WTC11 (cell line): ENCODE data around the gene NECTIN1. TPM values are rescaled to one million over a fixed set of nuclear protein-coding genes. Genes with fewer than 3 reads are reported as not detected.
A peak's percentile ranks its signal among the peaks of the same experiment; 100 is the strongest.

Source experiments
- ATAC-seq: fragments of 200-7000 bp; cut with Tn5 transposase; 2 replicates; pipeline ENCODE4 v1.10.0; 2021; ENCODE audit warnings: mild to moderate bottlenecking, moderate library complexity
- CTCF ChIA-PET: fragments of 300-600 bp; sonication (Branson Sonifier 250); formaldehyde crosslinking; loops from one replicate; lab custom pipeline; 2021; ENCODE audit warnings: antibody characterized with exemption; lab: Charles Lee
- POLR2A ChIA-PET: fragments of 350-600 bp; sonication (Branson Sonifier 250); formaldehyde crosslinking; loops from one replicate; lab custom pipeline; 2021; ENCODE audit warnings: antibody characterized with exemption; lab: Charles Lee
- DNase-seq: peaks from one replicate; pipeline ENCODE4 v3.0.0; 2021; ENCODE audit warnings: low spot score
- H3K27ac Mint-ChIP-seq: 2 replicates; pipeline ENCODE4 v1.8.0; 2021; ENCODE audit warnings: mixed read lengths
- H3K27me3 Mint-ChIP-seq: 2 replicates; pipeline ENCODE4 v1.8.0; 2021; ENCODE audit warnings: low read depth, mild to moderate bottlenecking, moderate library complexity, mixed read lengths
- H3K36me3 Mint-ChIP-seq: 2 replicates; pipeline ENCODE4 v1.8.0; 2021; ENCODE audit warnings: mixed read lengths
- H3K4me1 Mint-ChIP-seq: 2 replicates; pipeline ENCODE4 v1.8.0; 2022; ENCODE audit warnings: mixed read lengths
- H3K4me3 Mint-ChIP-seq: 2 replicates; pipeline ENCODE4 v1.8.0; 2021; ENCODE audit warnings: mild to moderate bottlenecking, moderate library complexity, mixed read lengths
- H3K9me3 Mint-ChIP-seq: 2 replicates; pipeline ENCODE4 v1.8.0; 2021; ENCODE audit warnings: mixed read lengths
- EMX1 ChIP-seq: fragments of 250-450 bp; sonication (Bioruptor Pico); IDR thresholded peaks from 2 replicates; pipeline ENCODE4 v1.8.0; 2021; ENCODE audit warnings: mild to moderate bottlenecking
- ESRRA ChIP-seq: sonication (generic); formaldehyde crosslinking; IDR thresholded peaks from 2 replicates; pipeline ENCODE4 v1.8.1; 2022; ENCODE audit warnings: mild to moderate bottlenecking, missing genetic modification reagents, borderline replicate concordance
- JAZF1 ChIP-seq: fragments of 250-450 bp; sonication (Bioruptor Pico); IDR thresholded peaks from 2 replicates; pipeline ENCODE4 v1.9.0; 2021; ENCODE audit warnings: moderate library complexity, mild to moderate bottlenecking, inconsistent platforms
- NFATC4 ChIP-seq: fragments of 250-450 bp; sonication (Bioruptor Pico); IDR thresholded peaks from 2 replicates; pipeline ENCODE4 v1.9.0; 2021; ENCODE audit warnings: mild to moderate bottlenecking
- NR3C1 ChIP-seq: sonication (generic); formaldehyde crosslinking; conservative IDR thresholded peaks from 2 replicates; pipeline ENCODE4 v1.8.1; 2023; ENCODE audit warnings: low read depth, mild to moderate bottlenecking, missing genetic modification reagents
- PREB ChIP-seq: sonication (generic); formaldehyde crosslinking; IDR thresholded peaks from 2 replicates; pipeline ENCODE4 v1.8.1; 2022; ENCODE audit warnings: mild to moderate bottlenecking, missing genetic modification reagents, moderate library complexity, borderline replicate concordance
- RORB ChIP-seq: fragments of 250-450 bp; sonication (Bioruptor Pico); IDR thresholded peaks from 2 replicates; pipeline ENCODE4 v1.9.0; 2021; ENCODE audit warnings: mild to moderate bottlenecking
- SOX15 ChIP-seq: fragments of 250-450 bp; sonication (Bioruptor Pico); IDR thresholded peaks from 2 replicates; pipeline ENCODE4 v1.9.0; 2021; ENCODE audit warnings: mild to moderate bottlenecking
- TCF7 ChIP-seq: sonication (generic); formaldehyde crosslinking; IDR thresholded peaks from 2 replicates; pipeline ENCODE4 v1.8.0; 2022; ENCODE audit warnings: mild to moderate bottlenecking, low read depth, missing genetic modification reagents, moderate library complexity
- TEAD1 ChIP-seq: sonication (generic); formaldehyde crosslinking; IDR thresholded peaks from 2 replicates; pipeline ENCODE4 v1.8.0; 2022; ENCODE audit warnings: mild to moderate bottlenecking, missing genetic modification reagents
- TP53 ChIP-seq: sonication (generic); formaldehyde crosslinking; IDR thresholded peaks from 2 replicates; pipeline ENCODE4 v1.8.1; 2023; ENCODE audit warnings: mild to moderate bottlenecking, missing genetic modification reagents
- ZNF121 ChIP-seq: sonication (generic); formaldehyde crosslinking; IDR thresholded peaks from 2 replicates; pipeline ENCODE4 v1.8.0; 2023; ENCODE audit warnings: missing genetic modification reagents
- ZNF512 ChIP-seq: sonication (generic); formaldehyde crosslinking; IDR thresholded peaks from 2 replicates; pipeline ENCODE4 v1.8.1; 2022; ENCODE audit warnings: missing genetic modification reagents, borderline replicate concordance
- ZNF671 ChIP-seq: fragments of 250-450 bp; sonication (Bioruptor Pico); IDR thresholded peaks from 2 replicates; pipeline ENCODE4 v1.8.0; 2021; ENCODE audit warnings: mild to moderate bottlenecking
- total RNA-seq: library from RNA; stranded (reverse); gene quantifications from 3 replicates; pipeline ENCODE4 v1.2.3, GENCODE V29; 2021
- TF ChIP-seq, protein P1 (sequence below): sonication (generic); formaldehyde crosslinking; IDR thresholded peaks from 2 replicates; pipeline ENCODE4 v1.8.0; 2023; ENCODE audit warnings: missing genetic modification reagents
- TF ChIP-seq, protein P2 (sequence below): sonication (generic); formaldehyde crosslinking; IDR thresholded peaks from 2 replicates; pipeline ENCODE4 v1.8.1; 2023; ENCODE audit warnings: mild to moderate bottlenecking, missing genetic modification reagents, borderline replicate concordance
- TF ChIP-seq, protein P3 (sequence below): sonication (generic); formaldehyde crosslinking; IDR thresholded peaks from 2 replicates; pipeline ENCODE4 v1.8.1; 2023; ENCODE audit warnings: mild to moderate bottlenecking, missing genetic modification reagents, moderate library complexity
- TF ChIP-seq, protein P4 (sequence below): sonication (generic); formaldehyde crosslinking; IDR thresholded peaks from 2 replicates; pipeline ENCODE4 v1.8.1; 2022; ENCODE audit warnings: low read depth, missing genetic modification reagents, borderline replicate concordance

NECTIN1 gene
- total RNA-seq, 1 experiment from 2014 or later = 86.2 TPM

DNA sequence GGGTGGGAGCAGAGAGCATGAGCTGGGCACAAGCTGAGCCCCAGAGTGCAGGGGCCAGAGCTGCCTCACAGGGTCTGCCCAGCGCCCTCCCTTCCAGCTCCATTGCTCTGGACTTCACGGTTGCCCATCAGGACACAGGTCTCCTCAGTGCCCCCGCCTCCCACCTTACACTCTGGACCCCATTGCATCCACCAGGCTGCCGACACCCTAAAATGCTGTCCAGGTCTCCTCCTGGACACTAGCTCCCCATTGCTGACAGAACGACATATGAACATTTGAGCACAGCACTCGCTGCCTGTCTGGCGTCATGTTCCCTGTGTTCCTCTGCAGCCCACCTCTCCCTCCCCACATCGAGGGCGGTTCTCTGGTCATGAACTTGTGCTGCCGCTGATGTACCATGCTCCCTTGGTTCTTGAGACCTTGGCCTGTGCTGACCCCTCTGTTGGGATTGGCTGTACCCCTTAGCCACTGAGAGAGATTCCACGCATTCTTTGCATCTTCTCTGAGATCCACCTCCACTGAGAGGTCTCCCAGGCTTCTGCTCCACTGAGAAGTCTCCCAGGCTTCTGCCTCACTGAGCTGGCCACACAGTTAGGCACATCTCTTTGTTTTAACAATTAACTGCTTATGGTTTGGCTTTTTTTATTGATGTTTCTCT, 34.2 kb upstream of the NECTIN1 start:
- Mint-ChIP-seq H3K4me1 (peaks cover 14% of the 10 kb centered on the region), H3K36me3 (no peaks in the 10 kb centered on the region), H3K9me3 (peaks cover 14% of the 10 kb centered on the region), H3K27me3 (no peaks in the 10 kb centered on the region; the same call in 1 of the 2 replicates), H3K27ac (no peak overlapping the region), H3K4me3 (no peak overlapping the region)
- CTCF ChIA-PET = interaction anchor here (1.7 to 3.4 kb wide), 2 partner anchors 34 to 42 kb away, joined by 5 to 11 read pairs; partner anchors contain the start of gene NECTIN1
- ATAC-seq (peak; percentile 26; the same call in 1 of the 2 replicates), DNase-seq (no peak)
- TF ChIP-seq ZNF121 = no peak
- no peak for TF ChIP-seq NFATC4
- TF ChIP-seq TP53 (CRISPR knock-in tag) = no peak
- TF ChIP-seq PREB (CRISPR knock-in tag) = no peak
- TF ChIP-seq, protein P1, sequence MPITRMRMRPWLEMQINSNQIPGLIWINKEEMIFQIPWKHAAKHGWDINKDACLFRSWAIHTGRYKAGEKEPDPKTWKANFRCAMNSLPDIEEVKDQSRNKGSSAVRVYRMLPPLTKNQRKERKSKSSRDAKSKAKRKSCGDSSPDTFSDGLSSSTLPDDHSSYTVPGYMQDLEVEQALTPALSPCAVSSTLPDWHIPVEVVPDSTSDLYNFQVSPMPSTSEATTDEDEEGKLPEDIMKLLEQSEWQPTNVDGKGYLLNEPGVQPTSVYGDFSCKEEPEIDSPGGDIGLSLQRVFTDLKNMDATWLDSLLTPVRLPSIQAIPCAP (CRISPR knock-in tag) = no peak
- TF ChIP-seq ZNF512 = 0 out of 2 replicates have a peak, but pooled peaks have one; percentile 18
- TF ChIP-seq, protein P2, sequence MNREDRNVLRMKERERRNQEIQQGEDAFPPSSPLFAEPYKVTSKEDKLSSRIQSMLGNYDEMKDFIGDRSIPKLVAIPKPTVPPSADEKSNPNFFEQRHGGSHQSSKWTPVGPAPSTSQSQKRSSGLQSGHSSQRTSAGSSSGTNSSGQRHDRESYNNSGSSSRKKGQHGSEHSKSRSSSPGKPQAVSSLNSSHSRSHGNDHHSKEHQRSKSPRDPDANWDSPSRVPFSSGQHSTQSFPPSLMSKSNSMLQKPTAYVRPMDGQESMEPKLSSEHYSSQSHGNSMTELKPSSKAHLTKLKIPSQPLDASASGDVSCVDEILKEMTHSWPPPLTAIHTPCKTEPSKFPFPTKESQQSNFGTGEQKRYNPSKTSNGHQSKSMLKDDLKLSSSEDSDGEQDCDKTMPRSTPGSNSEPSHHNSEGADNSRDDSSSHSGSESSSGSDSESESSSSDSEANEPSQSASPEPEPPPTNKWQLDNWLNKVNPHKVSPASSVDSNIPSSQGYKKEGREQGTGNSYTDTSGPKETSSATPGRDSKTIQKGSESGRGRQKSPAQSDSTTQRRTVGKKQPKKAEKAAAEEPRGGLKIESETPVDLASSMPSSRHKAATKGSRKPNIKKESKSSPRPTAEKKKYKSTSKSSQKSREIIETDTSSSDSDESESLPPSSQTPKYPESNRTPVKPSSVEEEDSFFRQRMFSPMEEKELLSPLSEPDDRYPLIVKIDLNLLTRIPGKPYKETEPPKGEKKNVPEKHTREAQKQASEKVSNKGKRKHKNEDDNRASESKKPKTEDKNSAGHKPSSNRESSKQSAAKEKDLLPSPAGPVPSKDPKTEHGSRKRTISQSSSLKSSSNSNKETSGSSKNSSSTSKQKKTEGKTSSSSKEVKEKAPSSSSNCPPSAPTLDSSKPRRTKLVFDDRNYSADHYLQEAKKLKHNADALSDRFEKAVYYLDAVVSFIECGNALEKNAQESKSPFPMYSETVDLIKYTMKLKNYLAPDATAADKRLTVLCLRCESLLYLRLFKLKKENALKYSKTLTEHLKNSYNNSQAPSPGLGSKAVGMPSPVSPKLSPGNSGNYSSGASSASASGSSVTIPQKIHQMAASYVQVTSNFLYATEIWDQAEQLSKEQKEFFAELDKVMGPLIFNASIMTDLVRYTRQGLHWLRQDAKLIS (CRISPR knock-in tag) = no peak
- TF ChIP-seq RORB (CRISPR knock-in tag) = no peak
- POLR2A ChIA-PET = no interaction called here

GRCh38 chr11:119759747-119760412, 30.9 kb upstream of the NECTIN1 start:
- DNase-seq = no peak
- TF ChIP-seq ESRRA (CRISPR knock-in tag) = no peak
- TF ChIP-seq, protein P2 (CRISPR knock-in tag) = no peak
- no peak for TF ChIP-seq EMX1 (CRISPR knock-in tag)
- TF ChIP-seq SOX15 = no peak
- TF ChIP-seq NR3C1 (CRISPR knock-in tag) = no peak
- no peak for TF ChIP-seq RORB (CRISPR knock-in tag)
- no peak for TF ChIP-seq TCF7 (CRISPR knock-in tag)
- TF ChIP-seq ZNF671 (CRISPR knock-in tag) = no peak
- TF ChIP-seq JAZF1 (CRISPR knock-in tag) = no peak
- TF ChIP-seq, protein P1 (CRISPR knock-in tag) = no peak
- TF ChIP-seq, protein P3, sequence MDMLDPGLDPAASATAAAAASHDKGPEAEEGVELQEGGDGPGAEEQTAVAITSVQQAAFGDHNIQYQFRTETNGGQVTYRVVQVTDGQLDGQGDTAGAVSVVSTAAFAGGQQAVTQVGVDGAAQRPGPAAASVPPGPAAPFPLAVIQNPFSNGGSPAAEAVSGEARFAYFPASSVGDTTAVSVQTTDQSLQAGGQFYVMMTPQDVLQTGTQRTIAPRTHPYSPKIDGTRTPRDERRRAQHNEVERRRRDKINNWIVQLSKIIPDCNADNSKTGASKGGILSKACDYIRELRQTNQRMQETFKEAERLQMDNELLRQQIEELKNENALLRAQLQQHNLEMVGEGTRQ (CRISPR knock-in tag) = no peak
- TF ChIP-seq, protein P4, sequence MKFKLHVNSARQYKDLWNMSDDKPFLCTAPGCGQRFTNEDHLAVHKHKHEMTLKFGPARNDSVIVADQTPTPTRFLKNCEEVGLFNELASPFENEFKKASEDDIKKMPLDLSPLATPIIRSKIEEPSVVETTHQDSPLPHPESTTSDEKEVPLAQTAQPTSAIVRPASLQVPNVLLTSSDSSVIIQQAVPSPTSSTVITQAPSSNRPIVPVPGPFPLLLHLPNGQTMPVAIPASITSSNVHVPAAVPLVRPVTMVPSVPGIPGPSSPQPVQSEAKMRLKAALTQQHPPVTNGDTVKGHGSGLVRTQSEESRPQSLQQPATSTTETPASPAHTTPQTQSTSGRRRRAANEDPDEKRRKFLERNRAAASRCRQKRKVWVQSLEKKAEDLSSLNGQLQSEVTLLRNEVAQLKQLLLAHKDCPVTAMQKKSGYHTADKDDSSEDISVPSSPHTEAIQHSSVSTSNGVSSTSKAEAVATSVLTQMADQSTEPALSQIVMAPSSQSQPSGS (CRISPR knock-in tag) = no peak
- TF ChIP-seq TEAD1 = no peak
- TF ChIP-seq, all 79 proteins: peak for 0
- CTCF ChIA-PET = interaction anchor here (0.9 to 1.2 kb wide), 2 partner anchors 78 to 137 kb away, joined by 3 read pairs; no protein-coding TSS in a partner anchor
- Mint-ChIP-seq H3K36me3 (no peaks in the 10 kb centered on the region), H3K9me3 (no peaks in the 10 kb centered on the region), H3K27me3 (peaks cover 3% of the 10 kb centered on the region; the same call in 1 of the 2 replicates), H3K4me3 (no peak overlapping the region), H3K4me1 (peaks cover 24% of the 10 kb centered on the region), H3K27ac (no peak overlapping the region)
- no peak for ATAC-seq
- POLR2A ChIA-PET = no interaction called here
